HCT116 (cell line): Measurements from ENCODE around the gene MSI2. TPM values are rescaled to one million over a fixed set of nuclear protein-coding genes. Genes with fewer than 3 reads are reported as not detected.

Source experiments
- ATAC-seq: fragments of 200-7000 bp; cut with Tn5 transposase; 2 replicates; pipeline ENCODE4 v1.9.1; 2020; ENCODE audit warnings: mild to moderate bottlenecking, moderate library complexity
- BruUV-seq: library from RNA; stranded (reverse); fragments of 400-500 nt; replicated peaks from 2 replicates; lab custom pipeline; 2021; lab: Mats Ljungman, UMichigan
- CTCF ChIA-PET: fragments of 300-600 bp; sonication (Branson Sonifier 250); formaldehyde crosslinking; loops from one replicate; lab custom pipeline; 2021; ENCODE audit warnings: antibody characterized with exemption; lab: Charles Lee
- POLR2A ChIA-PET: fragments of 300-600, 350-600 bp; sonication (Branson Sonifier 250); formaldehyde crosslinking; loops from one replicate; lab custom pipeline; 2021; ENCODE audit warnings: antibody characterized with exemption; lab: Charles Lee
- RAD21 ChIA-PET, 2 experiments: fragments of 300-600 bp; sonication (Branson Sonifier 250); formaldehyde crosslinking; loops; one replicate each; lab custom pipeline; 2023; ENCODE audit warnings: low total read pairs in 2 of 2; ENCODE audit not compliant: uncharacterized antibody in 2 of 2, unreplicated experiment in 2 of 2, low non-redundant PET in 1 of 2; lab: Charles Lee
- DNase-seq: peaks from one replicate; pipeline ENCODE4 v3.0.0-alpha.2; 2010; ENCODE audit warnings: low read depth, low spot score
- H2AFZ ChIP-seq: fragments of 200-600 bp; shearing (Covaris generic), sonication (generic); 2 replicates; pipeline ENCODE4 v1.6.1; 2017; ENCODE audit warnings: low read depth, mixed run types, mixed read lengths, antibody characterized with exemption, low read length; ENCODE audit not compliant: poor library complexity, severe bottlenecking
- H3K27ac ChIP-seq: 2 replicates; pipeline ENCODE4 v1.5.1; 2012; ENCODE audit warnings: low read depth, low read length
- H3K27me3 ChIP-seq: fragments of 200-600 bp; sonication (generic); 2 replicates; pipeline ENCODE4 v1.6.1; 2016; ENCODE audit warnings: mixed run types, low read length, mixed read lengths; ENCODE audit not compliant: insufficient read depth
- H3K36me3 ChIP-seq, 2 experiments: fragments of 200-500 bp in 1 of 2; fragments of 200-600 bp in 1 of 2; sonication (Bioruptor generic) in 1 of 2; sonication (generic) in 1 of 2; 2 replicates each; pipeline versions ENCODE4 v1.5.1 to v1.6.1; 2014 to 2016; ENCODE audit warnings: low read length in 2 of 2, inconsistent platforms in 1 of 2, mixed read lengths in 1 of 2, mixed run types in 1 of 2; ENCODE audit not compliant: insufficient read depth in 2 of 2, control insufficient read depth in 1 of 2
- H3K4me1 ChIP-seq, 2 experiments: fragments of 200-600 bp in 1 of 2; sonication (generic) in 1 of 2; 2 replicates each; pipeline versions ENCODE4 v1.5.1 to v1.6.1; 2012 to 2017; ENCODE audit warnings: low read length in 2 of 2, inconsistent platforms in 1 of 2, mild to moderate bottlenecking in 1 of 2, mixed read lengths in 1 of 2, mixed run types in 1 of 2, moderate library complexity in 1 of 2; ENCODE audit not compliant: insufficient read depth in 2 of 2, control insufficient read depth in 1 of 2
- H3K4me2 ChIP-seq: fragments of 200-600 bp; sonication (generic); 2 replicates; pipeline ENCODE4 v1.6.1; 2017; ENCODE audit warnings: mixed run types, low read length, mixed read lengths
- H3K4me3 ChIP-seq, 2 experiments: fragments of 200-600 bp in 1 of 2; sonication (generic) in 1 of 2; replicated peaks in 1 of 2; 2 replicates each; pipeline ENCODE4 v1.5.1; 2011 to 2016; ENCODE audit warnings: low read length in 2 of 2, control low read depth in 1 of 2, low read depth in 1 of 2, mild to moderate bottlenecking in 1 of 2, mixed read lengths in 1 of 2, mixed run types in 1 of 2
- H3K79me2 ChIP-seq: fragments of 200-600 bp; sonication (generic); 2 replicates; pipeline ENCODE4 v1.6.1; 2017; ENCODE audit warnings: mild to moderate bottlenecking, mixed run types, low read length, moderate library complexity, mixed read lengths; ENCODE audit not compliant: insufficient read depth
- H3K9ac ChIP-seq: fragments of 200-600 bp; sonication (generic); 2 replicates; pipeline ENCODE4 v1.6.1; 2016; ENCODE audit warnings: low read length, mixed read lengths
- H3K9me2 ChIP-seq: fragments of 200-600 bp; sonication (generic), shearing (Covaris generic); 2 replicates; pipeline ENCODE4 v1.6.1; 2017; ENCODE audit warnings: mixed run types, mild to moderate bottlenecking, moderate library complexity; ENCODE audit not compliant: insufficient read depth
- H3K9me3 ChIP-seq, 2 experiments: fragments of 200-500 bp in 1 of 2; fragments of 200-600 bp in 1 of 2; sonication (Bioruptor generic) in 1 of 2; sonication (generic) in 1 of 2; 2 replicates each; pipeline ENCODE4 v1.6.1; 2014 to 2017; ENCODE audit warnings: low read length in 2 of 2, mixed read lengths in 2 of 2, inconsistent platforms in 1 of 2, low read depth in 1 of 2, mild to moderate bottlenecking in 1 of 2, mixed run types in 1 of 2, moderate library complexity in 1 of 2; ENCODE audit not compliant: control insufficient read depth in 1 of 2, insufficient read depth in 1 of 2
- H4K20me1 ChIP-seq: fragments of 200-600 bp; sonication (generic), shearing (Covaris generic); 2 replicates; pipeline ENCODE4 v1.6.1; 2017; ENCODE audit warnings: mixed run types, mild to moderate bottlenecking, moderate library complexity; ENCODE audit not compliant: insufficient read depth
- CBX3 ChIP-seq: IDR thresholded peaks from 2 replicates; pipeline ENCODE4 v1.6.1; 2012; ENCODE audit warnings: low read depth
- CEBPB ChIP-seq: IDR thresholded peaks from 2 replicates; pipeline ENCODE4 v1.6.1; 2012; ENCODE audit warnings: low read depth
- EZH2 ChIP-seq: fragments of 200-600 bp; sonication (generic); IDR thresholded peaks from 2 replicates; pipeline ENCODE4 v1.6.1; 2017; ENCODE audit warnings: antibody characterized with exemption, mixed run types
- EZH2phosphoT487 ChIP-seq: fragments of 200-600 bp; IDR thresholded peaks from 2 replicates; pipeline ENCODE4 v1.6.1; 2018; ENCODE audit warnings: antibody characterized with exemption, borderline replicate concordance
- FOSL1 ChIP-seq: IDR thresholded peaks from 2 replicates; pipeline ENCODE4 v1.6.1; 2012; ENCODE audit warnings: low read depth
- POLR2AphosphoS5 ChIP-seq: IDR thresholded peaks from 2 replicates; pipeline ENCODE4 v1.6.1; 2011; ENCODE audit warnings: mild to moderate bottlenecking, low read depth, low read length, moderate library complexity
- RAD21 ChIP-seq: IDR thresholded peaks from 2 replicates; pipeline ENCODE4 v1.6.1; 2012; ENCODE audit warnings: low read depth, mild to moderate bottlenecking
- SP1 ChIP-seq: IDR thresholded peaks from 2 replicates; pipeline ENCODE4 v1.6.1; 2012; ENCODE audit warnings: low read depth
- SRF ChIP-seq: IDR thresholded peaks from 2 replicates; pipeline ENCODE4 v1.6.1; 2012; ENCODE audit warnings: low read depth
- TCF7L2 ChIP-seq: IDR thresholded peaks from 2 replicates; pipeline ENCODE4 v1.7.0; 2011; ENCODE audit warnings: borderline replicate concordance, inconsistent platforms; ENCODE audit not compliant: insufficient read depth, insufficient read length; ENCODE audit errors: extremely low read depth
- YY1 ChIP-seq: IDR thresholded peaks from 2 replicates; pipeline ENCODE4 v1.6.1; 2011; ENCODE audit warnings: low read length, low read depth, moderate library complexity, mild to moderate bottlenecking; ENCODE audit not compliant: insufficient replicate concordance; ENCODE audit errors: extremely low read depth
- ZFX ChIP-seq: fragments of 450-650 bp; IDR thresholded peaks from 2 replicates; pipeline ENCODE4 v1.6.1; 2017
- ZNF274 ChIP-seq: fragments of 200-500 bp; sonication (Bioruptor generic); IDR thresholded peaks from 2 replicates; pipeline ENCODE4 v1.6.1; 2014; ENCODE audit warnings: mild to moderate bottlenecking, low read depth, low read length, inconsistent platforms
- intact Hi-C: fragments of 100-400 bp; cut with micrococcal nuclease; formaldehyde crosslinking; loops from 2 replicates; pipeline ENCODE4 v1.10.0; 2022
- total RNA-seq: library from RNA; stranded (reverse); gene quantifications from one replicate; pipeline ENCODE4 v1.2.1, GENCODE V29; 2021; ENCODE audit not compliant: unreplicated experiment
- TF ChIP-seq, protein P1 (sequence below): IDR thresholded peaks from 2 replicates; pipeline ENCODE4 v1.6.1; 2012; ENCODE audit warnings: low read depth
- TF ChIP-seq, protein P2 (sequence below), 3 experiments: fragments of 200-600 bp in 1 of 3; sonication (generic) in 1 of 3; IDR thresholded peaks in 2 of 3; conservative IDR thresholded peaks in 1 of 3; 2 replicates each; pipeline ENCODE4 v1.5.1; 2012 to 2017; ENCODE audit warnings: low read depth in 2 of 3, low read length in 2 of 3, antibody characterized with exemption in 1 of 3, borderline replicate concordance in 1 of 3, control low read depth in 1 of 3, mild to moderate bottlenecking in 1 of 3, mixed read lengths in 1 of 3, mixed run types in 1 of 3, moderate library complexity in 1 of 3; ENCODE audit not compliant: insufficient read depth in 1 of 3
- TF ChIP-seq, protein P3 (sequence below): IDR thresholded peaks from 2 replicates; pipeline ENCODE4 v1.6.1; 2012
- TF ChIP-seq, protein P4 (sequence below): IDR thresholded peaks from 2 replicates; pipeline ENCODE4 v1.6.1; 2012

Gene MSI2
- total RNA-seq, 1 experiment from 2014 or later = 137 TPM

DNA sequence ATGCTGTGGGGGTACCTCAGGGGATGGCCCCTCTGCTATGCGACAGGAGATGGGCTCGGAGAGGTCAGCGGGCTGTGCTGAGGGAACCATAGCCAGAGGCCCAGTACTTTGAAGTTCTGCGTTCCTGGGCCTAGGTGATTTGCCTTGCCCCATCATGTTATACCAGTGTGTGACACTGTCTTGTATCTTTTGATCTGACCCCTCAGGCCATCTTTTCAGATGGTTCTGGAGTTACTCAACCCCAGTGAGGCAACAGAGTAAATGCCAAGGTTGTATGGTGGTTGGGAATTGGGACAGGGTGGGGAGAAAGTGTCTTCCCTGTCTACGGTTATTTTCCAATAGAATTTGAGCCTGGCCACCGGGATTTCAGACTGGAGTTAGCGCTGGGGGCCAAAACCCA, 8.5 kb downstream of the MSI2 start:
- POLR2A ChIA-PET = interaction anchor here (0.6 kb wide), 1 partner anchor 31 kb away, joined by 5 read pairs; no protein-coding TSS in a partner anchor
- BruUV-seq = no TSS peak
- H3K9ac ChIP-seq = no peak overlapping the region
- TF ChIP-seq, protein P1, sequence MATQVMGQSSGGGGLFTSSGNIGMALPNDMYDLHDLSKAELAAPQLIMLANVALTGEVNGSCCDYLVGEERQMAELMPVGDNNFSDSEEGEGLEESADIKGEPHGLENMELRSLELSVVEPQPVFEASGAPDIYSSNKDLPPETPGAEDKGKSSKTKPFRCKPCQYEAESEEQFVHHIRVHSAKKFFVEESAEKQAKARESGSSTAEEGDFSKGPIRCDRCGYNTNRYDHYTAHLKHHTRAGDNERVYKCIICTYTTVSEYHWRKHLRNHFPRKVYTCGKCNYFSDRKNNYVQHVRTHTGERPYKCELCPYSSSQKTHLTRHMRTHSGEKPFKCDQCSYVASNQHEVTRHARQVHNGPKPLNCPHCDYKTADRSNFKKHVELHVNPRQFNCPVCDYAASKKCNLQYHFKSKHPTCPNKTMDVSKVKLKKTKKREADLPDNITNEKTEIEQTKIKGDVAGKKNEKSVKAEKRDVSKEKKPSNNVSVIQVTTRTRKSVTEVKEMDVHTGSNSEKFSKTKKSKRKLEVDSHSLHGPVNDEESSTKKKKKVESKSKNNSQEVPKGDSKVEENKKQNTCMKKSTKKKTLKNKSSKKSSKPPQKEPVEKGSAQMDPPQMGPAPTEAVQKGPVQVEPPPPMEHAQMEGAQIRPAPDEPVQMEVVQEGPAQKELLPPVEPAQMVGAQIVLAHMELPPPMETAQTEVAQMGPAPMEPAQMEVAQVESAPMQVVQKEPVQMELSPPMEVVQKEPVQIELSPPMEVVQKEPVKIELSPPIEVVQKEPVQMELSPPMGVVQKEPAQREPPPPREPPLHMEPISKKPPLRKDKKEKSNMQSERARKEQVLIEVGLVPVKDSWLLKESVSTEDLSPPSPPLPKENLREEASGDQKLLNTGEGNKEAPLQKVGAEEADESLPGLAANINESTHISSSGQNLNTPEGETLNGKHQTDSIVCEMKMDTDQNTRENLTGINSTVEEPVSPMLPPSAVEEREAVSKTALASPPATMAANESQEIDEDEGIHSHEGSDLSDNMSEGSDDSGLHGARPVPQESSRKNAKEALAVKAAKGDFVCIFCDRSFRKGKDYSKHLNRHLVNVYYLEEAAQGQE = no peak
- no peak for TF ChIP-seq POLR2AphosphoS5
- no peak for TF ChIP-seq FOSL1
- no peak for TF ChIP-seq CEBPB
- TF ChIP-seq TCF7L2 = no peak
- no peak for TF ChIP-seq EZH2
- TF ChIP-seq, protein P2, sequence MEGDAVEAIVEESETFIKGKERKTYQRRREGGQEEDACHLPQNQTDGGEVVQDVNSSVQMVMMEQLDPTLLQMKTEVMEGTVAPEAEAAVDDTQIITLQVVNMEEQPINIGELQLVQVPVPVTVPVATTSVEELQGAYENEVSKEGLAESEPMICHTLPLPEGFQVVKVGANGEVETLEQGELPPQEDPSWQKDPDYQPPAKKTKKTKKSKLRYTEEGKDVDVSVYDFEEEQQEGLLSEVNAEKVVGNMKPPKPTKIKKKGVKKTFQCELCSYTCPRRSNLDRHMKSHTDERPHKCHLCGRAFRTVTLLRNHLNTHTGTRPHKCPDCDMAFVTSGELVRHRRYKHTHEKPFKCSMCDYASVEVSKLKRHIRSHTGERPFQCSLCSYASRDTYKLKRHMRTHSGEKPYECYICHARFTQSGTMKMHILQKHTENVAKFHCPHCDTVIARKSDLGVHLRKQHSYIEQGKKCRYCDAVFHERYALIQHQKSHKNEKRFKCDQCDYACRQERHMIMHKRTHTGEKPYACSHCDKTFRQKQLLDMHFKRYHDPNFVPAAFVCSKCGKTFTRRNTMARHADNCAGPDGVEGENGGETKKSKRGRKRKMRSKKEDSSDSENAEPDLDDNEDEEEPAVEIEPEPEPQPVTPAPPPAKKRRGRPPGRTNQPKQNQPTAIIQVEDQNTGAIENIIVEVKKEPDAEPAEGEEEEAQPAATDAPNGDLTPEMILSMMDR (IDR thresholded peaks at IDR 0.05 in 2 of 3, conservative IDR thresholded peaks at IDR 0.05 in 1 of 3; ENCODE audit: borderline replicate concordance in 1 of 3, insufficient read depth in 1 of 3, low read depth in 2 of 3, low read length in 2 of 3) = no peak
- TF ChIP-seq SRF = no peak
- no peak for TF ChIP-seq ZNF274
- no peak for TF ChIP-seq CBX3
- TF ChIP-seq, protein P3, sequence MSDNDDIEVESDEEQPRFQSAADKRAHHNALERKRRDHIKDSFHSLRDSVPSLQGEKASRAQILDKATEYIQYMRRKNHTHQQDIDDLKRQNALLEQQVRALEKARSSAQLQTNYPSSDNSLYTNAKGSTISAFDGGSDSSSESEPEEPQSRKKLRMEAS = no peak
- no peak for TF ChIP-seq ZFX
- TF ChIP-seq, protein P4, sequence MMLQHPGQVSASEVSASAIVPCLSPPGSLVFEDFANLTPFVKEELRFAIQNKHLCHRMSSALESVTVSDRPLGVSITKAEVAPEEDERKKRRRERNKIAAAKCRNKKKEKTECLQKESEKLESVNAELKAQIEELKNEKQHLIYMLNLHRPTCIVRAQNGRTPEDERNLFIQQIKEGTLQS = no peak
- no peak for TF ChIP-seq RAD21
- no peak for TF ChIP-seq SP1
- no peak for TF ChIP-seq YY1
- TF ChIP-seq EZH2phosphoT487 = no peak
- no peaks in the 10 kb centered on the region for H3K4me1 ChIP-seq
- H4K20me1 ChIP-seq = no peaks in the 10 kb centered on the region
- no peaks in the 10 kb centered on the region for H3K9me2 ChIP-seq
- H3K36me3 ChIP-seq = peaks cover 48 to 77% of the 10 kb centered on the region in 2 experiments; a peak in 3 of 4 replicates
- no peaks in the 10 kb centered on the region for H3K9me3 ChIP-seq
- H3K79me2 ChIP-seq = peaks cover 50% of the 10 kb centered on the region
- RAD21 ChIA-PET = no interaction called here
- CTCF ChIA-PET = no interaction called here
- no peak overlapping the region for H2AFZ ChIP-seq
- H3K27ac ChIP-seq = no peak overlapping the region
- no peak overlapping the region for H3K4me3 ChIP-seq
- ATAC-seq (no peak), DNase-seq (no peak)
- no peaks in the 10 kb centered on the region for H3K27me3 ChIP-seq
- intact Hi-C loops = no loop called here
- H3K4me2 ChIP-seq = no peak overlapping the region
